HepG2 (cell line): ENCODE measurements around the gene ANO2. TPM values are rescaled to one million over a fixed set of nuclear protein-coding genes. Genes with fewer than 3 reads are reported as not detected.

Experiments
- ATAC-seq: fragments of 200-7000 bp; cut with Tn5 transposase; 3 replicates; pipeline ENCODE4 v1.9.1; 2020; ENCODE audit warnings: mild to moderate bottlenecking, moderate library complexity
- BruUV-seq: library from RNA; stranded (reverse); fragments of 400-500 nt; replicated peaks from 2 replicates; lab custom pipeline; 2021; lab: Mats Ljungman, UMichigan
- CTCF ChIA-PET: fragments of 300-600 bp; formaldehyde crosslinking; extraction: SDS; loops from one replicate; lab custom pipeline; 2021; ENCODE audit warnings: low total read pairs, inconsistent platforms, low intra/inter-chr PET ratio; lab: Yijun Ruan, JAX
- POLR2A ChIA-PET: fragments of 350-600 bp; sonication (Branson Sonifier 250); formaldehyde crosslinking; loops from one replicate; lab custom pipeline; 2020; ENCODE audit warnings: antibody characterized with exemption, inconsistent platforms; lab: Yijun Ruan, JAX
- DNase-seq: peaks from one replicate; pipeline ENCODE4 v3.0.0-alpha.2; 2015; ENCODE audit warnings: low spot score
- FAIRE-seq: peaks from 3 replicates; lab custom pipeline; 2011; peaks lifted over from hg19 to GRCh38; lab: Jason Lieb, UNC
- H2AFZ ChIP-seq: one replicate; pipeline ENCODE4 v1.6.1; 2011; ENCODE audit warnings: low read length, inconsistent platforms
- H3K27ac ChIP-seq: fragments of 300-600 bp; 3 replicates; pipeline ENCODE4 v1.8.0; 2011; ENCODE audit warnings: mixed run types, mild to moderate bottlenecking, mixed read lengths, low read length, inconsistent platforms; ENCODE audit not compliant: insufficient read depth; ENCODE audit errors: extremely low read length
- H3K27me3 ChIP-seq, 2 experiments: fragments of 200-600 bp in 1 of 2; 2 replicates in 1 of 2; 3 replicates in 1 of 2; pipeline versions ENCODE4 v1.6.0 to v1.8.0; 2011; ENCODE audit warnings: low read length in 2 of 2, mild to moderate bottlenecking in 2 of 2, moderate library complexity in 2 of 2, inconsistent platforms in 1 of 2; ENCODE audit not compliant: insufficient read depth in 2 of 2, control insufficient read depth in 1 of 2
- H3K36me3 ChIP-seq, 2 experiments: fragments of 200-600 bp in 1 of 2; replicated peaks in 1 of 2; 2 replicates in 1 of 2; 3 replicates in 1 of 2; pipeline versions ENCODE4 v1.5.1 to v1.8.0; 2011; ENCODE audit warnings: low read length in 2 of 2, inconsistent platforms in 1 of 2; ENCODE audit not compliant: insufficient read depth in 2 of 2, control insufficient read depth in 1 of 2
- H3K4me1 ChIP-seq: 2 replicates; pipeline ENCODE4 v1.5.1; 2012; ENCODE audit warnings: low read length, inconsistent platforms; ENCODE audit not compliant: insufficient read depth
- H3K4me2 ChIP-seq: 2 replicates; pipeline ENCODE4 v1.6.0; 2011; ENCODE audit warnings: low read depth, low read length, inconsistent platforms
- H3K4me3 ChIP-seq, 3 experiments: fragments of 200-600 bp in 1 of 3; sonication (generic), shearing (Covaris generic) in 1 of 3; replicated peaks in 1 of 3; 2 replicates each; pipeline ENCODE4 v1.5.1; 2011 to 2016; ENCODE audit warnings: low read length in 3 of 3, inconsistent platforms in 2 of 3, low read depth in 2 of 3, mild to moderate bottlenecking in 2 of 3, control low read depth in 1 of 3, mixed read lengths in 1 of 3; ENCODE audit not compliant: insufficient read depth in 1 of 3
- H3K79me2 ChIP-seq: one replicate; pipeline ENCODE4 v1.6.1; 2011; ENCODE audit warnings: low read length, inconsistent platforms; ENCODE audit not compliant: insufficient read depth
- H3K9ac ChIP-seq: 2 replicates; pipeline ENCODE4 v1.6.0; 2011; ENCODE audit warnings: mild to moderate bottlenecking, low read depth, low read length, inconsistent platforms; ENCODE audit not compliant: insufficient read depth
- H3K9me3 ChIP-seq: 2 replicates; pipeline ENCODE4 v1.5.1; 2012; ENCODE audit warnings: mild to moderate bottlenecking, low read length
- H4K20me1 ChIP-seq: 2 replicates; pipeline ENCODE4 v1.6.0; 2011; ENCODE audit warnings: inconsistent platforms, mild to moderate bottlenecking, low read length, moderate library complexity; ENCODE audit not compliant: insufficient read depth
- ELF3 ChIP-seq: IDR thresholded peaks from 2 replicates; pipeline ENCODE4 v1.6.1; 2016; ENCODE audit warnings: missing genetic modification reagents, missing compliant biosample characterization
- GTF3A ChIP-seq: sonication (generic); formaldehyde crosslinking; conservative IDR thresholded peaks from 2 replicates; pipeline ENCODE4 v1.4.0; 2020; ENCODE audit warnings: mild to moderate bottlenecking, missing genetic modification reagents
- RNF2 ChIP-seq: fragments of 450-650 bp; conservative IDR thresholded peaks from 2 replicates; pipeline ENCODE4 v1.6.1; 2016; ENCODE audit warnings: low read depth
- SRF ChIP-seq: IDR thresholded peaks from 2 replicates; pipeline ENCODE4 v1.6.1; 2011; ENCODE audit warnings: mild to moderate bottlenecking, low read depth, low read length, moderate library complexity
- ZBTB38 ChIP-seq: sonication (generic); formaldehyde crosslinking; IDR thresholded peaks from 2 replicates; pipeline ENCODE4 v1.5.1; 2020; ENCODE audit warnings: mild to moderate bottlenecking, missing genetic modification reagents
- ZNF333 ChIP-seq: sonication (generic); formaldehyde crosslinking; IDR thresholded peaks from 2 replicates; pipeline ENCODE4 v1.4.0; 2020; ENCODE audit warnings: mild to moderate bottlenecking, missing genetic modification reagents, borderline replicate concordance
- ZNF644 ChIP-seq: IDR thresholded peaks from 2 replicates; pipeline ENCODE4 v1.6.1; 2016; ENCODE audit warnings: low read depth
- ZSCAN21 ChIP-seq: sonication (generic); formaldehyde crosslinking; IDR thresholded peaks from 2 replicates; pipeline ENCODE4 v1.8.0; 2022; ENCODE audit warnings: mild to moderate bottlenecking, missing genetic modification reagents, moderate library complexity, borderline replicate concordance
- WGBS: methylation state at CpG from one replicate; pipeline ENCODE4 v1.1.6; 2017; ENCODE audit warnings: low lambda C conversion rate; 5-methylcytosine and 5-hydroxymethylcytosine counted together
- in situ Hi-C: cut with HindIII; loops from 2 replicates; pipeline ENCODE4 v1.10.0; 2017; ENCODE audit warnings: low pct_unique_long_range_greater_than_20kb; ENCODE audit not compliant: extremely low pct_ligation_motif_present
- intact Hi-C: fragments of 100-400 bp; cut with micrococcal nuclease; formaldehyde crosslinking; loops from one replicate; pipeline ENCODE4 v1.10.0; 2022; ENCODE audit not compliant: unreplicated experiment
- polyA plus RNA-seq, 8 experiments: library from polyadenylated mRNA; depleted of rRNA in 3 of 8; stranded (reverse) in 7 of 8; unstranded in 1 of 8; fragments of >200 nt; fragmentation: Illumina TruSeq in 4 of 8; extraction: Trizol in 4 of 8; gene quantifications; 2 replicates each; pipeline versions ENCODE4 v1.2.1 to v1.2.3, GENCODE V29; 2011 to 2016; ENCODE audit warnings: low read depth in 4 of 8, missing spikeins in 1 of 8, mixed read lengths in 1 of 8; ENCODE audit not compliant: insufficient read depth in 1 of 8
- total RNA-seq, 5 experiments: library from RNA; depleted of rRNA; stranded (reverse); fragments of >200 nt; fragmentation: Illumina TruSeq; extraction: Trizol; gene quantifications; 2 replicates each; pipeline ENCODE4 v1.2.3, GENCODE V29; 2016; ENCODE audit warnings: low read depth in 1 of 5
- TF ChIP-seq, protein P1 (sequence below): sonication (generic); formaldehyde crosslinking; IDR thresholded peaks from 2 replicates; pipeline ENCODE4 v1.4.0; 2020; ENCODE audit warnings: missing genetic modification reagents

The ANO2 gene
- total and polyA plus RNA-seq, 2 of the 13 experiments (the other 11 are each of a cell fraction or from before 2014, with no cell fraction given), result 0.18 TPM; not detected in 1

DNA sequence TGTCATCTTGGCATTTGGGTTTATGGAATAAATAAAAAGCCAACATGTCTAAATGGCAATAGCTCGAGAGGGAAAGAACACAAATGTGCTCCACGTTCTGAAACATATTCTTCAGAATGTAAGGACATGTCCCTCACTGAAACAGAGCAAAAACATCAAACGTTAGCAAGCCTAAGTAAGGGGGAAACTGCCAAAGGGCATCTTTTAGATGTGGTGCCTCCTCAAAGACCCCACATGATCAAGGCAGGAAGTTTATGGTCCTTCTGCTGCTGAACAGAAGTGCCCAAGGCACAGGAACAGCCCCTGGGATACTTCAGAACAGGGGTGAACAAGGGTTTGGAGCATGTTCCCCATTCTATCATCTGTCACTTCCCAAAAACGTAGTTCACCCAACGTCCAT lies 227.0 kb downstream of the ANO2 start (continued):
- TF ChIP-seq, protein P1, sequence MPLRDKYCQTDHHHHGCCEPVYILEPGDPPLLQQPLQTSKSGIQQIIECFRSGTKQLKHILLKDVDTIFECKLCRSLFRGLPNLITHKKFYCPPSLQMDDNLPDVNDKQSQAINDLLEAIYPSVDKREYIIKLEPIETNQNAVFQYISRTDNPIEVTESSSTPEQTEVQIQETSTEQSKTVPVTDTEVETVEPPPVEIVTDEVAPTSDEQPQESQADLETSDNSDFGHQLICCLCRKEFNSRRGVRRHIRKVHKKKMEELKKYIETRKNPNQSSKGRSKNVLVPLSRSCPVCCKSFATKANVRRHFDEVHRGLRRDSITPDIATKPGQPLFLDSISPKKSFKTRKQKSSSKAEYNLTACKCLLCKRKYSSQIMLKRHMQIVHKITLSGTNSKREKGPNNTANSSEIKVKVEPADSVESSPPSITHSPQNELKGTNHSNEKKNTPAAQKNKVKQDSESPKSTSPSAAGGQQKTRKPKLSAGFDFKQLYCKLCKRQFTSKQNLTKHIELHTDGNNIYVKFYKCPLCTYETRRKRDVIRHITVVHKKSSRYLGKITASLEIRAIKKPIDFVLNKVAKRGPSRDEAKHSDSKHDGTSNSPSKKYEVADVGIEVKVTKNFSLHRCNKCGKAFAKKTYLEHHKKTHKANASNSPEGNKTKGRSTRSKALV (CRISPR knock-in tag), result no peak
- TF ChIP-seq ELF3 (CRISPR knock-in tag) (no peak), ZSCAN21 (no peak), GTF3A (CRISPR knock-in tag) (no peak)

DNA sequence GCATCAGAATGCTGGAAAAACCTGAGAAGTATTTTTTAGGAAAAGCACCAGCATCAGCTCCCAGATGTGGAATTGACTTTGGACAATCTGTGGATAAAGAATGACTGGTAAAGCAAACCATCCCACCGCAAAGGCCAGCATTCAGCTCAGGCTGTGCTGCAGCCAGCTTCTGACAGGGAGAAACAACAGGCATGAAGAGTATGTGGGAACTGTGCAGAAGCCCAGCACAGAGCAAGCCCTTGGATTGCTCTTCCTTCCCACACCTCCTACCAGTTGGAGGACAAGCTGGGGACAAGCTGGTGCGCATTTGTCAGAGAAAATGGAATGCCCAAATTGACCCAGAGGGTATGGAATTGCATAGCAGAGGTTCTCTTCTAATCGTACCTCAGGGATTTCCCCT lies 228.1 kb downstream of the ANO2 start:
- no peaks in the 10 kb centered on the region for H3K79me2 ChIP-seq
- H3K27me3 ChIP-seq, result no peaks in the 10 kb centered on the region
- ATAC-seq (no peak), DNase-seq (no peak), FAIRE-seq (no peak)
- H3K9me3 ChIP-seq, result no peaks in the 10 kb centered on the region
- no peak overlapping the region for H3K9ac ChIP-seq
- no peak overlapping the region for H3K4me2 ChIP-seq
- BruUV-seq, result no TSS peak
- no peaks in the 10 kb centered on the region for H4K20me1 ChIP-seq
- POLR2A ChIA-PET, result no interaction called here
- H3K36me3 ChIP-seq, result no peaks in the 10 kb centered on the region
- H3K27ac ChIP-seq, result no peak overlapping the region
- H3K4me3 ChIP-seq, result no peak overlapping the region
- WGBS, result 64% methylated on average over 2 of the region's 3 CpGs
- CTCF ChIA-PET, result no interaction called here
- TF ChIP-seq ZNF333 (CRISPR knock-in tag) (no peak), SRF (no peak), ZNF644 (CRISPR knock-in tag) (no peak), ZBTB38 (CRISPR knock-in tag) (no peak), RNF2 (no peak)
- intact Hi-C loops, result no loop called here
- H3K4me1 ChIP-seq, result peaks cover 9% of the 10 kb centered on the region; the same call in 1 of the 2 replicates
- in situ Hi-C loops, result no loop called here
- H2AFZ ChIP-seq, result no peak overlapping the region
